T1000 (cell line): ENCODE results near the gene PCARE.
"Not testable (repeated sequence)": the region's sequence is repeated elsewhere in the genome, so short reads cannot be mapped to it uniquely, and the experiment has no call there.

Experiments
- DNase-seq: peaks from one replicate; lab custom pipeline; 2025; ENCODE audit warnings: mixed read lengths; lab: John Stamatoyannopoulos, UW

Gene PCARE

GRCh38 chr2:29074411-29074810 is at the start of gene PCARE:
TSS of gene PCARE (minus strand) at chr2:29074523. CDS start at chr2:29074261, 262 bp downstream.
- DNase-seq, result no peak

- peak; percentile 32 for DNase-seq
Measured at GRCh38 chr2:29123617-29124349, 49.5 kb upstream of the PCARE start.

DNA sequence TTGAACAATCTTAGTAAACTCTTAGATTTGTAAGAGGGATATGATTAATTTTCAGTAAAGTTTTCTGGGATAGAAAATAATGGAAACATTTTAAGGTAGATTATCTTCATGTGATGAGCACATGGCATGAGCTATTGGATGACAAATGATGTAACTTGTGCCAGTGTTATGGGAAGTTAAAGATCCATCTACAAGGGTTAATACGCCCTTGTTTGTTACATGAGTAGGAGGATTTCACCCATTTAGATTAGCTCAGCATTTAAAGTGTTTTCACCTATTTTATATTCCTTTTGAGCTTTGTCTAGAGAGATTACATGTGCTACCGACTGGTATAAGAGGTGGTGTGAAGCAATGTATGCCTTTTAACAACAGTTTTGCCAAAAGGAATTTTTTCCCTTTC is 46.5 kb upstream of the PCARE start:
- DNase-seq, result no peak

DNA sequence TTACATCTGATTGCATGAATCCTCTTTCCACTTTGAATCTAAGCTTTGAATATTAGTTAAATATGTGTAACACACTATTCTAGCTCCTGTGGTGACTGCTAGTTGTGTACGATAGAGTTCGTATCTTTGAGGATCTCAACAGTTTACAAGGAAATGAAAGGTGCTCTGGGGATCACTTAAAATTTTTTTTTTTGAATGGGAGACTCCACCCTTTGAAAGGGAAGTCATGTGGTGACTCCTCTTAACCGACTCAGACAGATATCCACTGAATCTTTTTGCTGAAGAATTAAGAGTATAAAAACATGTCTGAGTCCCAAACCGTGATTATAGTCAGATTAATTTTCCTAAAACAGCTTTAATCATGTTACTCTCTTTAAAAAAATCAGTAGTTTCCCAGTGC is 44.9 kb upstream of the PCARE start:
- no peak for DNase-seq

- DNase-seq, result no peak
Measured at GRCh38 chr2:29117636-29118303, 43.4 kb upstream of the PCARE start.

DNA sequence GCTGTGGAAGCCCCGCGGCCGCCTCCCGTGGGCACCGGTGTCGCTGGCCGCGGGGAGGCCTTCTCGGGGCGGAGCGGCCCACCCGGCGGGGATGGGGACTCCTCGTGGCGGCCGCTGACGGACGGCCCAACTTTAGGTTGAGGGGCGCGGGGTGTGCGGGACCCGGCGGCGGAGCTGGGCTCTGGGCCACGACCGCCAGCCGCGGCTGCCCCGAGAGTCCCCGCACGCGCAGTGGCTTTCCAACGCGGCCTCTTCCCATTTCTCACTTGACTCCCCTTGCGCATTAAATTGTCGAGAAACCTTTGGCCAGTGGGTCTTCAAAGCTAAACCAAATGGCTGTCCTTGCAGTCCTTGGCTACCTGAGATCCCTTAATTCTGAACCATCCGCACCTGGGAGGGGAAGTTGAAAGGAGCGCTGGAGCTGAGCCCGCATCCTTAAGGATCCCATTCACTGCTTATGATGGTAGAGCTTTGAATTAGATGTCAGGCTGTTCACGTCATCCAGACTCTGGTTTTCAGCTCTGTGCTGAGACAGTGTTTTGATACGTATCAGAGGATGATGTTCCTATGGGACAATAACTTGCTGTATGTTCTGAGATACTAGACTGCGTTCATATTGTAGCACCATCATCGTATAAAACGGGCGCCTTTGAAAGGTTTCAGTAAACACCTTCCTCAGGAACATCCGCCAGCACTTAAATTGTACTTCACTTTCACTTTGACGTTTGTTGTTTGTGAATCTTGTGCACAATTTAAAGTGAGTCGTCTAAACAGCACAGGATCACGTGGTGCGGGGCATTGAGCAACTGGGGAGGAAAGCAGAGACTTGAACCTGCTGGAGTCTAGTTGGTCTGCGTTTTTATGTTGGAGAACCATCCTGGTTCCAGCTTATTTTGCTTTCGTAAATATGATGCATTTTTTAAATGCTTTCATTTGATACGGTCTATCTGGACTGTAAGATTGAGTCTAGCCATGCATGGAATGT is 41.8 kb upstream of the PCARE start:
- no peak for DNase-seq

- no peak for DNase-seq
Measured at GRCh38 chr2:29114946-29115609, 40.8 kb upstream of the PCARE start, which contains the start of gene CLIP4. TSS of gene CLIP4 (plus strand) at chr2:29115415. CDS start at chr2:29121389, 5,974 bp downstream.

GRCh38 chr2:29114586-29114945 is 40.2 kb upstream of the PCARE start:
- no peak for DNase-seq

DNA sequence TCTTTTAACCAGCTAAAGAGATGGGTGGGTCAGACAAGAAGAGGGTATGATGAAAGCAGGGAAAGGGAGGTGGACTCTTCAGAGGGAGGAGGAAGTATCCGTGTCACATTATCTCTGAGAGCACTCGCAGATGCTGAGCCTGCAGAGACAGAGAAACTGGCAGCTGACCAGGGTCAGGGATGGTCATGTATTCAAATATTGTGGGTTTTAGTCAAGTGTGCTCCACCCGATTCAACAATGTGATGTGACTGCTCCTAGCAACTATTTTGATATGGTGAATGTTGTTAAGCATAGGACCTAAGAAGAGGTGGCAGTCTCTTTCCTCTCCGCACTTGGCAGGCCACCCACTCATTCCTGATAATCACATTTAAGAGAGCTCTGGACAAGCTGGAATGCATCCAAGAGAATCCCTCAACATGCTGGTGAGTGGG is 39.6 kb upstream of the PCARE start:
- DNase-seq, result no peak

DNA sequence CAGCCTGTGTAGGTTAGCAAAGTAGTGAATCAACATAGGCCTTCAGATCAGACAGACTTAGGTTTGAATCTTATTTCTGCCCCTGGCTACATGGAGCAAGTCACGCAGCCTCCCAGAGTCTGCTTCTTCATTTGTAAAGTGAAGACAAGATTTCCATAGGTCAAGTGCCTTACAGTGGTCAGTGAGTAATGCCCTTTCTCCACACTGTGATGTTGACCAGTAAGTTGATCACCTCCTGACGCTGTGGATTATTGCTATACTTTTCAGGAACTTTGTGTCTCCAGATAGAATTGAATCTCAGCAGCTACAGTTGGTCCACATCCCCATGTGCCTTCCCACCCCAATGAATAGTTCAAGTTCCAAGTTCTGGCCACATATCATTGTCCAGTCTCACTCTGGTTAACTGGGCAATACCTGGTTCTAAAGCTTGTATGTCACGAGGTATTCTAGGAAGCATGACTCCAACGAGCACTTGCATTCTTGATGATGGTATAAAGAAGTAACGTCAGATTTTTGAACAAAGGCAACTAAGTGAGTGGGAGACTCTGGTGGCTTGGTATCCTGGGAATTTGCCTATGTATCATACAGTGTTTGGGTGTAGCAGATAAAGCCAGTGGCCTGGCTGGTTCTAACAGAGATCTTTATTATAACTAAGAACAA is 38.8 kb upstream of the PCARE start:
- DNase-seq, result no peak

GRCh38 chr2:29112379-29112778 is 38.1 kb upstream of the PCARE start:
- no peak for DNase-seq

GRCh38 chr2:29110916-29111535 is 36.7 kb upstream of the PCARE start:
- DNase-seq, result no peak

GRCh38 chr2:29109246-29109645 is 34.9 kb upstream of the PCARE start:
- DNase-seq, result no peak

DNA sequence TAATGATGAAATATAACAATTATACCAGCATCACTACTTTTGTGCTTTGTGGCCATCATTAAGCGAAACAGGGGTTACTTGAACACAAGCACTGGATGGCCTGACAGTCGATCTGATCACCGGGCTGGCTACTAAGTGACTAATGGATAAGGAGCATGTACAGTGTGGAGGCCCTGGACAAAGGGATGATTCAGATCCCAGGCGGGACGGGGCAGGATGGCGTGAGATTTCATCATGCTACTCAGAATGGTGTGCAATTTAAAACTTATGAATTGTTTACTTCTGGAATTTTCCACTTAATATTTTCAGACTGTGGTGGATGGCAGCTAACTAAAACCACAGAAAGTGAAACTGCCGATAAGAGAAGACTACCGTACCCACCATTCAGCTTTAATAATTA is 33.9 kb upstream of the PCARE start:
- DNase-seq, result peak; percentile 67

DNA sequence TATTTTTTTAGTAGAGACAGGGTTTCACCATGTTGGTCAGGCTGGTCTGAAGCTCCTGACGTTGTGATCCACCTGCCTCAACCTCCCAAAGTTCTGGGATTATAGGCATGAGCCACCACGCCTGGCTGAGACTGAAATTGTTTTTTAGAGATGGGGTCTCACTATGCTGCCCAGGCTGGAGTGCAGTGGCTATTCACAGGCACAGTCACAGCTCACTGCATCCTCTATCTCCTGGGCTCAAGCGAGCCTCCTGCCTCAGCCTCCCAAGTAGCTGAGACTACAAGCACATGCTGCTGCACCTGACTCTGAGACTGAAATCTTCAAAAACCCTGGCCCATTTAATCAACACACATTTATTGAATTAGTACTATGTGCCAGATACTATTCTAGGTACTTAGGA is 33.2 kb upstream of the PCARE start:
- not testable (repeated sequence) for DNase-seq

DNA sequence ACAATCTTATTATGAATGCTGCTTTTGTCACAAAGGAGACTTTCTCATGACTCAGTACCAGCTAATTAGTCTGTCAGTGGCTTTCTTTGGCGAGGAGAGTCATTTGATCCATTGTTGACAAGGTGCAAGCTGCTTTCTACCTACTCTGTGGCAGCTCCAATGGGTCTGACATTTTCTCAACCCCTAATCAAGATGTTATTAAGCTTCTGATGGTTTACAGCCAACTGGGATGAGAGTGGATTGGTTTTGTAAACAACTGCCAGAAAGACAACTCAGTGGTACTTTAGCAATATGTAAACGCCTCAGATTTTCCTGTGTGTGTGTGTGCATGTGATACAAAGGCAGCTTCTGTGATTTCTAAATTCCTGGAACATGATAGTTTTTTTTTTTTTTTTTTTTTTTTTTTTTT is 32.7 kb upstream of the PCARE start:
- DNase-seq, result no peak

DNA sequence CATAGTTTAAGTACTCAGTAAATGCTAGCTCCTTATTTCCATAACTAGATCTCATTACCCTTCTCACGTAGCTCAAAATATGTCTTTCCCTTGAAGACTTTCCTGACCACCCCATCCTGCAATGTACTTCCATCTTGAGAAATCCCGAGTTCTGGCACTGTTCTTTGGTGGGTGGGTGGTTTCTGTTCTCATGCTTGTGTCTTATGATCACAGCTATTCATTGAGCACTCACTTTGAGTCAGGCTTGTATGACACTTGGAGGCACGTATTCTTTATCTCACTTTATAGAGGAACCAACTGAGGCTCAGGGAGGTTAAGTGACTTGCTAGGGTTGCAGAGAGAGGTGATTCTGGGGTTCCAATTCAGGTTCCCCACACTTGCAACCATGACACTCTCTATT is 31.9 kb upstream of the PCARE start:
- DNase-seq, result no peak

DNA sequence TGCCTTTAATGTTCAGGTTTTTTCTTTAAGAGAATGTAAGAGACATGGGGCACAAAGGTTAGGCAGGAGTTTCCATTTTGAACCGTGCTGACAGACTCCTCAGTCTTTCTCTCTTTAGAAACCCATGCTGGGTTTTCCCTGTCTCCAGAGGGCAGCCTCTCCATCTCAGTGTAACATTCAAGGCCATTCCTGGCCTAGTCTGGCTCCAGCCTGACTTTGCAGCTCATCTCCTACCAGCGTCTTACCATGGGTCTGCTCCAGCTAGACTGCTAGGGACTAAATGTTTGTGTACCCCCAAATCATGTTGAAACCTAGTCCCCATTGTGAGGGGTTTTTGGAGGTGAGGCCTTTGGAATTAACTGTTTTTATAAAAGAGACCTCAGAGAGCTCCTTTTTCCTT is 31.1 kb upstream of the PCARE start:
- no peak for DNase-seq

GRCh38 chr2:29104688-29105087 is 30.4 kb upstream of the PCARE start:
- no peak for DNase-seq

- DNase-seq, result no peak
Measured at GRCh38 chr2:29100564-29100963, 26.2 kb upstream of the PCARE start.

DNA sequence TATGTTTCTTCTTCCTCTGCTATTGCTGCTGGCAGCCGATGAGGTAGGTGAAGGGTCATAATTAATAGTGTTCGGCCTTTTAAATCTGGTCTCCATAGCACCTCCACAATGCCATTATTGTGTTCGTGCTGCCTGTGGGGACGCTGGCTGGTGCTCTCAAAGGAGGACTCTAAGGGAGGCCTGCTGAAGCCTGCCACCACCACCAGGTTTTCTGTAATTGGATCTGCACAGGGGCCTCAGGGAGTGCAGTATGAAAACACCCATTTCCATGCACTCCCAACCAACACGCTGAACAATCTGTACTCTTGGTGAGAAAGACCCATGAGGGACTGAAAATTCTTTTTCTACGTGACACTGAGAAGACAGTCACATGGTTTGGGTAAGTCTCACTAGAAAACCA is 23.2 kb upstream of the PCARE start:
- DNase-seq, result no peak
